Transverse colon (tissue), 4 donors: ENCODE measurements around the gene ATP6V1E1.

Source experiments
- CTCF ChIP-seq, 5 experiments: fragments of 200-600 bp in 3 of 5; fragments of 450-650 bp in 2 of 5; sonication (generic) in 3 of 5; IDR thresholded peaks; 1 replicate in 2 of 5; 2 replicates in 3 of 5; pipeline ENCODE4 v1.5.1; 2016 to 2017; ENCODE audit warnings: antibody characterized with exemption in 5 of 5, inconsistent platforms in 3 of 5, mild to moderate bottlenecking in 2 of 5, moderate library complexity in 1 of 5
- POLR2AphosphoS5 ChIP-seq, 3 donors: sonication (generic); formaldehyde crosslinking; IDR thresholded peaks; one replicate each; pipeline ENCODE4 v1.6.1; 2016; ENCODE audit warnings: antibody characterized with exemption in 3 of 3

- TF ChIP-seq POLR2AphosphoS5 (IDR thresholded peaks at IDR 0.05) (no peak), CTCF (IDR thresholded peaks at IDR 0.05) (no peak)
Observed at GRCh38 chr22:17598318-17598717, 30.2 kb downstream of the ATP6V1E1 start.
